ENCODE data around the gene PRRG2. TPM values are rescaled to one million over a fixed set of nuclear protein-coding genes. Genes with fewer than 3 reads are reported as not detected.
A peak's percentile ranks its signal among the peaks of the same experiment; 100 is the strongest.

The PRRG2 gene
- total and polyA plus RNA-seq, 9 of the 15 experiments (the other 6 are each of a cell fraction or from before 2014, with no cell fraction given) = 0.06 to 1.1 (median 0.33) TPM

GRCh38 chr19:49553451-49554271 is 27.5 kb upstream of the PRRG2 start:
- in situ Hi-C loops (cut with MboI) (no loop called here), intact Hi-C loops (cut with micrococcal nuclease) (no loop called here)
- Histone ChIP-seq H3K27me3 (ENCODE audit: control insufficient read depth in 2 of 2, insufficient read depth in 2 of 2, low read length in 2 of 2) (no peaks in the 10 kb centered on the region), H4K20me1 (replicated peaks; ENCODE audit: control insufficient read depth, insufficient read depth, low read length) (no peaks in the 10 kb centered on the region; the same call in 1 of the 2 replicates), H3K27ac (ENCODE audit: extremely low read depth, low read depth, low read length) (no peak overlapping the region), H3K4me2 (ENCODE audit: insufficient read depth, low read length) (no peak overlapping the region), H3K36me3 (ENCODE audit: control insufficient read depth, insufficient read depth, low read length) (peaks cover 41% of the 10 kb centered on the region), H3K79me2 (ENCODE audit: control insufficient read depth, insufficient read depth, low read length) (no peaks in the 10 kb centered on the region), H3K9ac (ENCODE audit: insufficient read depth in 1 of 2, low read depth in 2 of 2, low read length in 2 of 2) (peak overlapping the region in 1 of 2 experiments; percentile 43; a peak in 1 of 4 replicates), H3K4me3 (no peak overlapping the region), H3K4me1 (replicated peaks in 1 of 2; ENCODE audit: control insufficient read depth in 2 of 2, insufficient read depth in 2 of 2, low read length in 2 of 2) (peaks cover 0 to 33% of the 10 kb centered on the region in 2 experiments; a peak in 4 of 5 replicates), H3K9me3 (replicated peaks; ENCODE audit: control insufficient read depth, insufficient read depth, low read depth, low read length) (no peaks in the 10 kb centered on the region), H3K9me1 (ENCODE audit: control insufficient read depth, insufficient read depth, low read length) (no peaks in the 10 kb centered on the region), H2AFZ (ENCODE audit: low read depth, low read length) (no peak overlapping the region)
- 85% methylated on average over 9 of the region's 10 CpGs for WGBS (ENCODE audit: insufficient coverage, low coverage, missing lambda C conversion rate)
- no TSS peak for BruUV-seq (replicated peaks)
- POLR2A ChIA-PET = interaction anchor here (0.6 kb wide), 1 partner anchor 55 kb away, joined by 3 read pairs; no protein-coding TSS in a partner anchor
- peak; percentile 38 for TF ChIP-seq POLR2A (conservative IDR thresholded peaks at IDR 0.05)
- TF ChIP-seq SUPT5H (IDR thresholded peaks at IDR 0.05) = peak; percentile 38; the same call in 1 of the 2 replicates
- TF ChIP-seq JUNB (CRISPR knock-in tag; conservative IDR thresholded peaks at IDR 0.05) = no peak
- TF ChIP-seq MECOM (CRISPR knock-in tag; IDR thresholded peaks at IDR 0.05) = no peak
- no peak for TF ChIP-seq HCFC1 (IDR thresholded peaks at IDR 0.05; ENCODE audit: low read depth, low read length)
- ATAC-seq = no peak
- CTCF ChIA-PET (ENCODE audit: low intra/inter-chr PET ratio) = no interaction called here
- no peak for DNase-seq (ENCODE audit: extremely low read depth in 1 of 4, low spot score in 3 of 4)
- no peak for FAIRE-seq

GRCh38 chr19:49554701-49555181 is 26.4 kb upstream of the PRRG2 start:
- POLR2A ChIA-PET = interaction anchor here (0.6 kb wide), 2 partner anchors 27 to 102 kb away, joined by 3 read pairs; partner anchors contain the start of genes ALDH16A1 and RCN3
- ATAC-seq (no peak), DNase-seq (ENCODE audit: extremely low read depth in 1 of 4, low spot score in 3 of 4) (no peak), FAIRE-seq (no peak)
- Histone ChIP-seq H2AFZ (ENCODE audit: low read depth, low read length) (no peak overlapping the region), H3K4me1 (replicated peaks in 1 of 2; ENCODE audit: control insufficient read depth in 2 of 2, insufficient read depth in 2 of 2, low read length in 2 of 2) (peaks cover 0 to 25% of the 10 kb centered on the region in 2 experiments; a peak in 3 of 5 replicates), H3K27ac (ENCODE audit: extremely low read depth, low read depth, low read length) (no peak overlapping the region), H3K9me1 (ENCODE audit: control insufficient read depth, insufficient read depth, low read length) (no peaks in the 10 kb centered on the region), H3K79me2 (ENCODE audit: control insufficient read depth, insufficient read depth, low read length) (no peaks in the 10 kb centered on the region), H3K36me3 (ENCODE audit: control insufficient read depth, insufficient read depth, low read length) (peaks cover 52% of the 10 kb centered on the region), H3K9ac (ENCODE audit: insufficient read depth in 1 of 2, low read depth in 2 of 2, low read length in 2 of 2) (peak overlapping the region in 1 of 2 experiments; percentile 82; a peak in 2 of 4 replicates), H4K20me1 (replicated peaks; ENCODE audit: control insufficient read depth, insufficient read depth, low read length) (no peaks in the 10 kb centered on the region; the same call in 1 of the 2 replicates), H3K9me3 (replicated peaks; ENCODE audit: control insufficient read depth, insufficient read depth, low read depth, low read length) (no peaks in the 10 kb centered on the region), H3K4me2 (ENCODE audit: insufficient read depth, low read length) (no peak overlapping the region), H3K4me3 (no peak overlapping the region), H3K27me3 (ENCODE audit: control insufficient read depth in 2 of 2, insufficient read depth in 2 of 2, low read length in 2 of 2) (no peaks in the 10 kb centered on the region)
- CTCF ChIA-PET (ENCODE audit: low intra/inter-chr PET ratio) = no interaction called here
- 89% methylated on average over 12 of the region's 17 CpGs for WGBS (ENCODE audit: insufficient coverage, low coverage, missing lambda C conversion rate)
- in situ Hi-C loops (cut with MboI) = no loop called here
- no TSS peak for BruUV-seq (replicated peaks)
- intact Hi-C loops (cut with micrococcal nuclease) = no loop called here
- TF ChIP-seq SMARCE1 (IDR thresholded peaks at IDR 0.05) (no peak), ASH1L (IDR thresholded peaks at IDR 0.05; ENCODE audit: borderline replicate concordance, low read depth, partially characterized antibody) (no peak), ZKSCAN3 (CRISPR knock-in tag; IDR thresholded peaks at IDR 0.05) (no peak), FIP1L1 (IDR thresholded peaks at IDR 0.05; ENCODE audit: low read depth, low read length, poor library complexity, severe bottlenecking) (no peak), NFATC3 (IDR thresholded peaks at IDR 0.05) (no peak), ZSCAN29 (IDR thresholded peaks at IDR 0.05) (no peak), ZFPM2 (CRISPR knock-in tag; IDR thresholded peaks at IDR 0.05) (no peak), SMAD3 (CRISPR knock-in tag; conservative IDR thresholded peaks at IDR 0.05) (no peak)
